HG03439 (cell line): ENCODE data around the gene NRG2.
A peak's percentile ranks its signal among the peaks of the same experiment; 100 is the strongest.

Experiments
- ATAC-seq: cut with Tn5 transposase; IDR thresholded peaks from one replicate; pipeline ENCODE4 v1.9.1; 2021; ENCODE audit warnings: mild to moderate bottlenecking, moderate library complexity; ENCODE audit not compliant: unreplicated experiment

Gene NRG2

DNA sequence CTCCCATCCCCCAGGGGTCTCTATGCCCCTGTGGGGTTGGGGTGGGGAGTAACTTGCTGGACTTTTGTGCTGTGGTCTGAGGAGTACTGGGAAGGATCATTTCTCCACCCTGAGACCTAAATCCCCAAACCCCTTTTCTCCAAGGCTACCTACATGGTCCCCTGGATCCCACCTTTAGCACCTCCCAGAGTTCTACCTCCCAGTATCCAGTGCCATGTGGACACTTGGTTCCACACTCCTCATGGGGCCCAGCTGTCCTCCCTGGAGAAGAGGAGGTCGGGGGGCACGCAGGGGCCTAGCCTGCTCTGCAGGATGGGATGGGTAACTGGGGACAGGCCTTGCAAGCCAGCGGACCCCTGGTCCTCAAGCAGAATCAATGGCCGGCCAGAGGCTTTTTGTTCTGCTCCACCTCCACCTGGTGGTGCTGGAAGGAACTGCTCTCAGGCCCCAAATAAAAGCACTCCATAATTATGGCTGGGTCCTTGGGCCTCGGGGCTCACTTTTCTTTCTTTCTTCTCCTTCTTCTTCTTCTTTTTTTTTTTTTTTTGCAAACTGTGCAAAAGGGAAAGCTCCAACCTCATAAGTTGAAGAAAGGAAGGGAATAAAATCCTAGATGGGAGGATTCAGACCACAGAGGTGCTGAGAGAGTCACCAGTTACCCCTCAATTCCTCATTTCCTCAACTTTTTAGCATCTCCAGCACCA, 179.1 kb downstream of the NRG2 start:
- peak; percentile 66 for ATAC-seq

GRCh38 chr5:139863361-139863760, 179.7 kb downstream of the NRG2 start:
- ATAC-seq, result no peak

DNA sequence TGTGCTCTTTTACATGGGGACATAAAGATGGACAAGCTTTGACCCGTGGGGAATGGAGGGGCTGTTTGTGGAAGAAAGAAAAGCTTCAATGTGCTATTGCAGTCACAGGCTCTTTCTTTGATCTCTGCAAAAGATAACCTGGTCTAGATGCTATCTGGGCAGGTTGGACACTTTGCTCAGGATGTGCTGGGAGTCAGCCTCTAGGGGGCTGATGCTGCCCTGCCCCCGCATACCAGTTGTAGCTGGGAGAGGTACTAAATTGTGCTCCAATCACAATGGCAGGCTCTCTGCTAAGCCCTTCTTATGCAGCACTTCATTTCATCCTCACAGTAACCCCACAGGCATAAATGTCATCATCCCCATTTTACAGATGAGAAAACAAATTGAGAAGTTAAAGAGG, 180.3 kb downstream of the NRG2 start:
- ATAC-seq, result no peak

- no peak for ATAC-seq
Measured at GRCh38 chr5:139862313-139862712, 180.8 kb downstream of the NRG2 start.

GRCh38 chr5:139861889-139862207, 181.3 kb downstream of the NRG2 start:
- ATAC-seq, result no peak

DNA sequence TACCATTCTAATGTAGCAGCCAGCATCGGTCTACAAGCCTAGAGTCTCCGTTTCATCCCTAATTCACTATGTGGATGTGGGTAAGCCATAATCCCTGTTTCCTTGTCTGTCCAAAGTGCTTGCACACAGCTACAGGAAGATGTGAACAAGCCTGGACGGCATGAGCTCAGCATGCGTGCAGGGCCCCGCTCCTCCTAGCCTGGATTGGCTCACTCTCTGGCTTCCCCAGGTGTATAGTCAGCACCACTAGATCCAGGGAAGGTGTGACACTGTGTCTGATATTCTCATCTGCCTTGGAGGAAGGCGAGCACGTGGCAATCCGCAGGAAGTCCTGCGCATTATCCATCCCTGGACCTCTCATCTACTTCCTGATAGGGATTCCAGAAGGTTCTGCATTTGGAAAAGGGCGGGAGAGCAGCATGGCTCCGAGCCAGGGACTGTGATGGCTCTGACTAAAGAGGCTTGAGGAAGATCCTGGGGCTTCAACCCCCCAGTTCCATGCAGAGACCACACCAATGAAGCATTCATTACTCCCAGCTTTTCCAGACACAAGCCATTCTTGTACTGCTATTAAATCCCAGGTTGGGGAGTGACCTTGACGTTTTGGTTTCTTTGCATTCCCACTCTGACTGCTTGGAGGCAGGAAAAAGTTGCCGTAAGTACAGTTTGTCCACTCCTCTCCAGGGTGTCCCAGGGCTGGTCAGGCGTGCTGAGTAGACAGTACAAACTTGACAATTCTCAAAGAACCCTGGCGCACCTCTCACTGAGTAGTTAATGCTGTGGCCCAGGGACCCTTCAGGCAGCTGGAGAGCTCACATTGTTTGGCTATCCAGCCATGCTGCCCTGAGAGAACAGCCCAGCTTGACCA, 181.8 kb downstream of the NRG2 start:
- ATAC-seq, result no peak

GRCh38 chr5:139859013-139859412, 184.1 kb downstream of the NRG2 start:
- ATAC-seq, result no peak

- ATAC-seq, result no peak
Measured at GRCh38 chr5:139856714-139857113, 186.4 kb downstream of the NRG2 start.

GRCh38 chr5:139855946-139856540, 187.1 kb downstream of the NRG2 start:
- ATAC-seq, result no peak

GRCh38 chr5:139855451-139855850, 187.6 kb downstream of the NRG2 start:
- ATAC-seq, result no peak

- ATAC-seq, result no peak
Measured at GRCh38 chr5:139854953-139855352, 188.1 kb downstream of the NRG2 start.

DNA sequence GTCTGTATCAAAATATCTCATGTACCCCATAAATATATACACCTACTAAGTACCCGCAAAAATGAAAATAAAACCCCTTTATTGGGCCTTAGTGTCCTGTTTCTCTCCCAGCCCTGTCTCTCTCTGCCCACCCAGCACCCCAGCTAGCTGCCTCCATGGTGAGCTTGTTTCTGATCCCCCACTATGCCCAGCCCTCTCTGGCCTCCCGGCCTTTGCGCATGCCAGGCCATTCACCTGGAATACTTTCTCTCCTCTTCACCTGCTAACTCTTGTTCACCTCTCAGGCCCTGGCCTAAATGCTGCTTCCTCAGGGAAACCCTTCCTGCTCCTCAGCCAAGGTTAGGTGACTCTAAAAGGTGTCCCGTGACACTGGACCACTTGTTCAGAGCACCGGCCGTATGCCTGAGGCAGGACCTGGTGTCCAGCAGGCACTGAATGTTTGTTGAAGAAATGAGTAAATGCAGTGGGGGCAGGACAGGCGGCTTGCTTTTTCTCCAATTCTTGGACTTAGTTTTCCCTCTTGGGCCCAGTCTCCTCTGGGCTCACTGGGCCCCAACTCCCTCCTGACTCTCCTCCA, 189.0 kb downstream of the NRG2 start:
- no peak for ATAC-seq

DNA sequence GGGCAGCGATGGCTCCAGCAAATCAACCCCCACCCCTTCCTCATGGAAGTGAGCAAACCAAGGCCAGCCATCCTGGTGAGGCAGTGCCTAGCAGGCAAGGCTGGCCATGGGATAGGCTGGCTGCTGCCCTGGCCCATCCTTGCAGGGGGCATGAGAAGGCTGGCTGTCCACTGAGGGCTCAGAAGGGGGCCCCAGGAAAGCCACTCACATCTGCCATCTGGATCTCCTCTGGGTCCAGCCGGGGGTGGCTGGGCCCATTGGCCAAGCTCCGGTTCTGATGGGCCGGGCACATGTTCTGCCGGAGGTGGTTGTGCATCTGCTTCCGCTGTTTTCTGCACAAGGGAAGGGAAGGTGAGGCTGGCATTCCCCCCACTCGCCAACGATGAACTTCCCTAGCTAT, 190.4 kb downstream of the NRG2 start:
- no peak for ATAC-seq

- no peak for ATAC-seq
Measured at GRCh38 chr5:139851558-139851957, 191.5 kb downstream of the NRG2 start.

DNA sequence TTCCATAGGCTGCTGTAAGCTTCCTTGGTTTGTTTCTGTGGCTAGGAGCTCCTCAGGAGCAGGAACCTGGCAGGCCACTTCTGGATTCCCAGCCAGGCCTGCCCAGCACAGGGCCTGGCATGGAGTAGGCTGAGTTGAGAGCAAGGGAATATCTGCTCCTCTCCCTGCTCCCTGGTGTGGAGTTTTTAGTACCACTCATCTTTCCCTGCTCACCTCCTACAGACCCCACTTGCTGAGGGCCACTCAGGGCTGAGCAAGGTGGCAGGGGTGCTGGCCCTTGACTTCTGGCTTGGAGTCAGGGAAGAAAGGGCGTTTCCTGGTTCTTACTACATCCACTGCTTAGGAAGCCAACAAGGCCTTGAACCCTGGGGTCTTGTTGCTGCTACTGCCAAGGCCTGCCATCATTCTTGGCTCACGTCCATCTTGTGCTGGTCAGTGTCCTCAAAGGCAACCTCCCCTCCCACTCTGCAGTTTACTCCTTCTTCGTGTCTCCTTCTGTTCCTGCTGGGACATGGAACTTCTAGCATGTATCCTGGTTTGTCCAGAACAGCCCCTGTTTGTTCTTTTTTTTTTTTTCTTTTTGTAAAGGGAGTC, 192.6 kb downstream of the NRG2 start:
- no peak for ATAC-seq

DNA sequence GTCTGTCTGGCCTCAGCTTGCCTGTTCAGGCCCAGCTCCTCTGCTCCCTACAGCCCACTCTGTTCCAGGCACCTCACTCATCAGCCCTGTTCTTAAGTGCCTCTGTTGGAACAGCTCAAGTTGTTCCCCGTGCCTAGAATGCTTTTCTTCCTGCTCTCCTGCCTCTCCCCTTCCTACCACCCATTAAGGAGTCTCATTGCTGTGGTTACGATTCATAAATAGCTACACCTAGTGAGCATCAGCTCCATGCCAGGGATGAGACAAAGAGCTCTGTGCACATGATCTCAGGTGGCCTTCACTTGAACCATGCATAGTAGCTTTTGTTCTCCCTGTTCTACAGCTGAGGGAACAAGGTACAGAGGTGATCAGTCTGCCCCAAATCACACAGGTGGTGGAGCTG, 193.2 kb downstream of the NRG2 start:
- ATAC-seq, result no peak

- ATAC-seq, result no peak
Measured at GRCh38 chr5:139849501-139849900, 193.6 kb downstream of the NRG2 start.

- no peak for ATAC-seq
Measured at GRCh38 chr5:139848508-139849100, 194.5 kb downstream of the NRG2 start.

GRCh38 chr5:139847790-139848507, 195.2 kb downstream of the NRG2 start:
- peak; percentile 64 for ATAC-seq

DNA sequence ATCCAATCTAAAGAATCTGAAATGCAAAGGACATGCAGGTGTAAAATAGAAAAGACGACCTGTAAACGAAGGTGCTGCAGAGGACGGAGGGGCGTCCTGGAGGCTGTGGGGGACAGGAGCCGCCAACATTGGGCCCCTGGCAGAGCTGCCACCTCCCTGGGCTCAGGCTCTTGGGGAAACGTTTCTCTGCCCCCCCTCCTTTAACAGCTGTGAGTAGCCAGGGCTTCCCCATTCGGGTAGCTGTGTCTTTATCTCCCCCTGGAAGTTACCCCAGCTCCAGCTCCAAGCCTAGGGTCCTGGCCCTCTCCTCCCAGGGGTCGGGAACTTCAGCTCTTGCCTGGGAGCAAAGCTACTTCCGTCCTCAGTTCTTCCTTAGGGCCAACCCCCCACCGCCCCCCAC, 196.0 kb downstream of the NRG2 start:
- no peak for ATAC-seq
